Ovary (tissue), 9 donors: Measurements from ENCODE around the gene AK9. TPM values are rescaled to one million over a fixed set of nuclear protein-coding genes. Genes with fewer than 3 reads are reported as not detected.
"Not testable (repeated sequence)": the region's sequence is repeated elsewhere in the genome, so short reads cannot be mapped to it uniquely, and the experiment has no call there.

Source experiments
- DNase-seq, 5 donors: peaks; one replicate each; pipeline ENCODE4 v3.0.0-alpha.2; 2019 to 2020
- H3K27ac ChIP-seq, 2 donors: fragments of 200-600 bp; one replicate each; pipeline versions ENCODE4 v1.5.1 to v1.8.0; 2019 to 2022
- H3K27me3 ChIP-seq: fragments of 200-600 bp; one replicate; pipeline ENCODE4 v1.8.0; 2022
- H3K36me3 ChIP-seq: fragments of 200-600 bp; sonication (generic); one replicate; pipeline ENCODE4 v1.5.1; 2019
- H3K4me1 ChIP-seq: one replicate; pipeline ENCODE4 v1.8.1; 2013; ENCODE audit warnings: mild to moderate bottlenecking, moderate library complexity; ENCODE audit not compliant: insufficient read depth
- H3K4me3 ChIP-seq: fragments of 200-600 bp; sonication (generic); one replicate; pipeline ENCODE4 v1.5.1; 2017
- H3K9me3 ChIP-seq, 2 donors: fragments of 200-600 bp in 1 of 2; sonication (generic) in 1 of 2; one replicate each; pipeline versions ENCODE4 v1.5.1 to v1.8.1; 2013 to 2019; ENCODE audit warnings: mild to moderate bottlenecking in 1 of 2, moderate library complexity in 1 of 2
- CTCF ChIP-seq, 3 donors: fragments of 450-650 bp in 2 of 3; fragments of 200-600 bp in 1 of 3; IDR thresholded peaks; one replicate each; pipeline versions ENCODE4 v1.5.1 to v1.8.0; 2016 to 2022; ENCODE audit warnings: antibody characterized with exemption in 3 of 3, mild to moderate bottlenecking in 1 of 3
- EP300 ChIP-seq: sonication (generic); formaldehyde crosslinking; IDR thresholded peaks from one replicate; pipeline ENCODE4 v1.6.1; 2017; ENCODE audit warnings: antibody characterized with exemption
- POLR2A ChIP-seq: fragments of 450-650 bp; IDR thresholded peaks from one replicate; pipeline ENCODE4 v1.6.1; 2017; ENCODE audit warnings: antibody characterized with exemption, mild to moderate bottlenecking, moderate library complexity
- WGBS, 3 donors: extraction: QIAGEN DNeasy Blood & Tissue Kit in 1 of 3; methylation state at CpG; one replicate each; pipeline versions ENCODE4 v1.1.5 to v1.1.7; 2013 to 2017; 5-methylcytosine and 5-hydroxymethylcytosine counted together
- intact Hi-C, 4 donors: fragments of 100-400 bp; cut with DNase I; formaldehyde crosslinking; loops; one replicate each; pipeline versions ENCODE4 v1.11.0 to v1.15.1; 2022 to 2023
- polyA plus RNA-seq, 2 donors: library from polyadenylated mRNA; stranded (reverse); fragments of 200-250 nt in 1 of 2; fragments of 350-450 nt in 1 of 2; fragmentation: Illumina TruSeq in 1 of 2; extraction: RNeasy Lipid Tissue Mini Kit (QIAGEN cat#74804) in 1 of 2; gene quantifications; one replicate each; pipeline ENCODE4 v1.2.3, GENCODE V29; 2013 to 2014
- total RNA-seq, 7 donors: library from RNA; depleted of rRNA in 2 of 7; stranded (reverse); fragments of >200 nt in 2 of 7; fragmentation: NEBNext Ultra II Directional in 3 of 7; extraction: Animal tissue kit (Norgen Biotek cat#: 25700) in 3 of 7; gene quantifications; one replicate each; pipeline versions ENCODE4 v1.1.0 to v1.2.4, GENCODE V29; 2016 to 2023
- donor health status: DM: no; HTN: no; CAD: no; lungs with moderate emphysema.
- donor health status: DM: no; HTN: no; CAD: no.
- donor health status: Bipolar disorder and iron deficiency.
- donor health status: DM: yes; HTN: yes; CAD: no.
- donor health status: DM: no; HTN: no; CAD: no.
- donor health status: DM: yes; HTN: yes; CAD: no.

AK9 gene
- total and polyA plus RNA-seq, 9 donors = 2.9 to 17.5 (median 9.2) TPM

DNA sequence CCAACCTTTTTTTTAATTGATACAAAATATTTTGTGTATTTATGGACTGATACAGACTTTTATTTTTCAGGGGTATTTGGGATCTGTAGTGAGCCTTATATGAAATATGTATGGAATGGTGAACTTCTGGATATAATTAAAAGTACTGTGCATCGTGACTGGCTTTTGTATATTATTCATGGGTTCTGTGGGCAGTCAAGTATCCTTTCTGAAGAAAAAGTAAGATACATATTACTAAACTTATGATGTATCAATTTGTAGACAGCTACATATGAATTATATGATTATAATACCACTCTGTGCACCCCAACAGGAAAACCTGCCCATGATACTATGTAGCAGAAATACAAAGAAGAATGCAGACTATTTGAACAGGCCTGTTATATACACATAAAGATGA, 47.3 kb upstream of the AK9 start:
- Histone ChIP-seq H3K9me3 (no peaks in the 10 kb centered on the region), H3K27me3 (no peaks in the 10 kb centered on the region), H3K27ac (no peak overlapping the region), H3K36me3 (no peaks in the 10 kb centered on the region), H3K4me1 (peaks cover 2% of the 10 kb centered on the region), H3K4me3 (no peak overlapping the region)
- intact Hi-C loops = no loop called here
- no peak for DNase-seq
- WGBS, 3 donors = 76 to 93% (median 78%) methylated on average over 1 of the region's 1 CpG
- TF ChIP-seq POLR2A = no peak
- no peak for TF ChIP-seq EP300
- no peak for TF ChIP-seq CTCF (IDR thresholded peaks at IDR 0.05)

DNA sequence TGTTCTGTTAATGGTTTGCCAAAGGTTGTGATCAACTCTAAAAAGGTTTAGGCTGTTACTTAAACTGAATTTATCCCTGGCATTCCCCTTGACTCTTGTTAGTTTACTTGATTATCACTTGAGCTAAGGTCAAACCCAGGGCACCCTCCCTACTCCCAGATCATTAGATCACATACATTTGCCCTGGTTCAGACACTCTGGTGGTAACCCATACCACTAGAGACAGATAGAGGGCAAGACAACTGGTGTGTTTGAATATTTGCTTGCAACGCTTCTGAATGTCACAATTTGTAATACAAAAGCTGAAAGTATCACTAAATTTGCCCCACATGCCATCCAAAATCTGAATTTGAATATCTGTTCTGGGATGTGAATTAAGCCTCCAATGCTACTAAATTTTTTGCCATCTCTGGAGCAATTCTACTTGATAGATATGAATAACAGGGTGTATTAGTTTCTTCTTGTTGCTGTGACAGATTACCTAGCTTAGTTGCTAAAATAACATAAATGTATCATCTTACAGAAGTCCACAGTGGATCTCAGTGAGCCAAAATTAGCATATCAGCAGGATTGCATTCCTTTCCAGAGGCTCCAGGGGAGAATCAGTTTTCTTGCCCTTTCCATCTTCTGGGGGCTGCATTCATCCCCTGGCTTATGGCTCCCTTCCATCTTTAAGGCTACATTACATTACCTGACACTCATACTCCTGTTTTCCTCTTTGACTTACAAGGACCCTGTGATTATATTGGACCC, 45.4 kb upstream of the AK9 start:
- WGBS, 3 donors = 77 to 95% (median 79%) methylated on average over 1 of the region's 1 CpG
- H3K27ac ChIP-seq = no peak overlapping the region
- no peaks in the 10 kb centered on the region for H3K36me3 ChIP-seq
- no peak for DNase-seq
- H3K4me1 ChIP-seq = peaks cover 2% of the 10 kb centered on the region
- intact Hi-C loops = no loop called here
- TF ChIP-seq POLR2A (no peak), CTCF (IDR thresholded peaks at IDR 0.05) (no peak), EP300 (no peak)
- no peak overlapping the region for H3K4me3 ChIP-seq
- H3K9me3 ChIP-seq = no peaks in the 10 kb centered on the region
- H3K27me3 ChIP-seq = no peaks in the 10 kb centered on the region

- H3K4me1 ChIP-seq, H3K9me3 ChIP-seq, H3K27me3 ChIP-seq, H3K36me3 ChIP-seq, intact Hi-C loops, DNase-seq, H3K4me3 ChIP-seq, H3K27ac ChIP-seq: not testable (repeated sequence)
- WGBS, 3 donors = 90 to 95% (median 91%) methylated on average over 3 of the region's 3 CpGs
Measured at GRCh38 chr6:109725250-109725649, 34.2 kb upstream of the AK9 start.

DNA sequence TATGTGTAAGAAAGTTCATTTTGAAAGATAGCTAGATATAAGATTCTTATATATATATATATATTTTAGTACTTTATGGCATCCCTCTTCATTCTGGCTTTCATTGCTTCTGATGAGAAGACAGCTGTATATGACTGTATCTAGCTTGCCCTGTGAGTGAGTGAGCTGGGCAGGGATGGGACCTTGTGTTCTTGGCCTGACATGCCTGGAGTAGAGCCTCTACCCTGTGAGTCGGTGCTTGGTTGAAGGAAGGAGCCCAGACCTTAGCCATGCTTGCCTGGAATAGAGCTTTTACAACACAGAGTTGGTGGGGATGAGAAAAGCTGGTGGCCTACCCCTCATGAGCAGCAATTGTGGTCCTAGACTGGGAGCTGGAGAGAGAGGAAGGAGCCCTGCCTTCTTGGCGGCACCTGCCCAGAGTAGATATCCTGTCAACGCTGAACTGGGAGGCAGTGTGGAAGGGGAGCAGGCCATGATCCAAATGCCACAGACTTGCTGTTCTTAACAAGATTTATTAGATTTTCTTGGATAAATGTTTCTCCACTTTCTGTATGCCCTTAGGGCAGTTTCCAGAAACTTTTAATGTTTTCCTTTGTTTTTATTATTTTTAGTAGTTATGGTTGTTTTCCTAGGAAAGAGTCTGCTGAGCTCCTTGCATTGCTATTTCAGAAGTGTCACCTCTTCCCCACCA, 31.7 kb upstream of the AK9 start:
- H3K27ac ChIP-seq = no peak overlapping the region
- H3K9me3 ChIP-seq = no peaks in the 10 kb centered on the region
- no peak for DNase-seq
- intact Hi-C loops = no loop called here
- TF ChIP-seq CTCF (IDR thresholded peaks at IDR 0.05) = no peak
- no peak for TF ChIP-seq EP300
- TF ChIP-seq POLR2A = no peak
- H3K27me3 ChIP-seq = no peaks in the 10 kb centered on the region
- H3K36me3 ChIP-seq = no peaks in the 10 kb centered on the region
- WGBS, 3 donors = 82 to 96% (median 92%) methylated on average over 3 of the region's 3 CpGs
- no peaks in the 10 kb centered on the region for H3K4me1 ChIP-seq
- no peak overlapping the region for H3K4me3 ChIP-seq

DNA sequence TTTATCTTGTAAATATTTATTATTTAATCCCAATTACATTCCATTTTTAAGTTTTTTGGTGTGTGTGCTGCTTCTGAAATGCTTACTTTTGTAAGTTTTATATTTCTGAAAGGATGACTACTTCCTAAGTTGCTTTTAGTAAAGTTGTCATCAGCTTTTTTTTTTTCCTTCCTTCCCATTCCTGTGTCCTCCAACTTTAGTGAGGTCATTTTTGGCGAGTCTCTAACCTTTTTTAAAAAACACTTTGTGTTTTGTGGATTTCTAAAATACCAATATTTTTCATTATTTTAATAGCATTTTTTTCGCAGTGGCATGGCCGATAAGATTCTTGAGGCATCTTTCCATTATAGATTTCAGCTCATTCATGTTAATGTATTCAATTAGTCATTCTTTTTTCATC, 31.0 kb upstream of the AK9 start:
- no peak for TF ChIP-seq CTCF (IDR thresholded peaks at IDR 0.05)
- no peak for TF ChIP-seq EP300
- no peak for TF ChIP-seq POLR2A
- no peak for DNase-seq
- Histone ChIP-seq H3K4me3 (no peak overlapping the region), H3K27me3 (no peaks in the 10 kb centered on the region), H3K27ac (no peak overlapping the region), H3K4me1 (no peaks in the 10 kb centered on the region), H3K36me3 (no peaks in the 10 kb centered on the region), H3K9me3 (no peaks in the 10 kb centered on the region)
- intact Hi-C loops = no loop called here
- 67 to 75% (median 68%) methylated on average over 3 of the region's 3 CpGs for WGBS, 3 donors
